ENCODE measurements around the gene C10orf67.

Gene C10orf67

DNA sequence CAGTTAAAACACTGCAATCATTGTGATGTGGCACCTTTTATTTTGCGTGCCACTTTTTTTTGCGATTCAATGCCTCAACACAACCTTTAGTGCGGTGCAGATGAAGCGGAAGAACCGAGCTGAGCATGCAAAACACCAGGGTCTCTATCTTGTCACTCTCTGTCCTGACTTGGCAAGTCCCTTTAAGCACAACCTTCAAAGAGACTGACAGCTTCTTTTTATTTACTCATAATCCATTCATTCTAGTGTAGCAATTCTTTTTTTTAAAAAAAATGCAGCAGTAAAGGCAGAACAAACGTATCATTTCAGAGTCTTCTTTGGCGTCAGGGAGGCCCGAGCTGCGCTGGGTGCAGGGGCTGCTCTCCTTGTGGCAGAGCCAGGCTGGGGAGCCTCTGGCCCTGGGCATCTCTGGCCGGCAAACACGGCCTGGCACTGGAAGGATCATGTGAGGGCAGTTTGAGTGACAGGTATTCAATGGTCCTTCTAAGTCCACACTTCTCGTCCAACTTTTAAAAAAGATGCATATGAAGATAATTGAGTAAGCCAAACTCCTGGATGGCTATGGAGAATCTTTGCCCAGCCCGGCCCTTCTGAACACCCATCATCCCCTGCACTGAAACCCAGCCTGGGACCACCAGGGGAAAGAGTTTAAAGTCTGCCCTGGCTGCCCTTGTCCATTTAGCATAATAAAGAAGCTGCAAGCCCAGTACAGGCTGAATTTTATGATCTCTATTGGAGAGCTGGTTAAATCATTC lies 148.6 kb downstream of the C10orf67 start:
- no peak for DNase-seq

DNA sequence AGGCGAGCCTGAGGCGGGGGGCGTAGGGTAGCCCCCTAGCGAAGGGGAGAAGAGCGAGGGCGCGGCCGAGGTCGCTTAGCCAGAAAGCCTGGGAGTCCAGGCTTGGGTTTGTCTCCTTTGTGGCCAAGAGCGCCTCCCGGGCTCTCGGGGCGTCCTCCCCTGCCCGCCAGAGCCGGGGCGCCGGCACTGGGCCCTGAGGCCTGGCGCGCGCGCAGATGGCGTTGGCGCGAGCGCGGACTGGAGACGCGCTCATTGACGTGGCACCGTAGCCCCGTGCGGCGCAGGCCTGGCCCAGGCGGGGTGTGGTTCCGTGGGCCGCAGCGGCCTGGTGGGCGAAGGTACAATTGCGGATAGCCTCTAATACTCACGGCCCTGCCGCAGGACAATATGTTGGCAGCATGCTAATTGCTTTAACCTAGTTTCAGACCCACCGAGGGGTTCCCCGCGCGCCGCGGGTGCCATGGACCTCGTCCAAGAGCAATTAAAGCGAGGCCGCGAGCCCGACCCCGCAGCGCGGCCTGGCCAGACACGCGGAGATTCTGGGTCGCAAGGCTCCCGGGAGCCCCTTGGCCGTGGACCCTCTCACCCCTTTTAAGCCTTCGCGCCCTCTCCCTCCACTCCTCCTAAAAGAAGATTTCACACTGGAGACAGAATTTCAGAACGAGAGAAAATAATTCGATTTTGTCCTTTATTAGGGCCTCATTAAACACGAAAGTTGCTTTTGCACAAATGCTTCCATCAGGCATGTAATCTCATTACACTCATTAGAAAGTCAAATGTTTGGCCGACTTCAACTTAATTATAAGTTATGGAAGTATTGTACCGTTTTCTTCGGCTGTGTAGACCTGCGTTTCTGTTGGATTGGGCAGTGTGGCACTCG lies 149.4 kb downstream of the C10orf67 start:
- no peak for DNase-seq

DNA sequence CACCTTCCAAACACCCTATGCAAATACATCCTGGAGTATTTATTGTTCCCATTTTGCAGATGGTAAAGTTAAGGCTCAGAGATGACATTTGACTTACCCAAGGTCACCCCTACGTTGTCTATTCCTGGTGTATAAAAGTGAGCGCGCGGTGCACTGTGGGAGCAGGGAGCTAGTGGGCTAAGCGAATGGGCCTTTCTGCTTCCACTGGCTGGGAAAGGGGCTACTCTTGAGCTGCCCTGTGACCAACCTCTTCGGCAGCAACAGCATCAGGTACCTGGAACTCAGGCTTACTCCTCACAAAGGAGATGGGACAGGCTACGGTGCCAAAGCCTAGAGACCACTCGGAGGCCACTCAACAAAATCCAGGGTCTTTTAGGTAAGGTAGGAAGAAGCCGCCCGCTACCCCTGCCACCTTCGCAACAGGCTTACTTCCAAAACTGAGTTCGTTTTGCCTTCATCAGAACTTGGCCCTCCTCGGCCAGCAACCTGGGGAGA lies 150.1 kb downstream of the C10orf67 start:
- no peak for DNase-seq

DNA sequence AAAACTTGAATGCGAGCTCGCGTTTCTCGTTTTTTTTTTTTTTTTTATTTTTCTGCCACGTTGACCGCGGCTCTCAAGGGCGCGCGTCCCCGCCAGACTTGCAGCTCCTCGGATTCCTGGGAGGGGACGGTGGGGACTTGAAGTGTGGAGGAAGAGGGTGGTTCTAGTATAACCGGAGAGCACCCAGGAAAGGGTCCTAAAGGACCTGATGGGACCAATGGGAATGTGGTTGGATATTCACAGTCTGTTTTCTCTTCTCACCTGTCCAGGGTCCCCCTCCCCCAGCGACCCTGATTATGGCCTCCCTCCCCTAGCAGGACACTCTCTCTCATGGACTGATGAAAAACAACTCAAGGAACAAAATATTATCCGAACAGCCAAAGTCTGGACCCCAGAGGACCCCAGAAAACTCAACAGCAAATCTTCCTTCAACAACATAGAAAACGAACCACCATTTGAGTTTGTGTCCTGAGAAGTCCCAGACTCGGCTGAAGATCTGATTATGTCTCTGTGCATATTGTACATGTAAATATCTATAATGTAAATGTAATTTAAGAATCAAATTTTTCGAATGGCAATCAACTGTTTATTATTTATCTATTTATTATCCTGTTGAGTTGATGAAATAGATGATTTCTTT lies 151.0 kb downstream of the C10orf67 start:
- DNase-seq, result no peak

DNA sequence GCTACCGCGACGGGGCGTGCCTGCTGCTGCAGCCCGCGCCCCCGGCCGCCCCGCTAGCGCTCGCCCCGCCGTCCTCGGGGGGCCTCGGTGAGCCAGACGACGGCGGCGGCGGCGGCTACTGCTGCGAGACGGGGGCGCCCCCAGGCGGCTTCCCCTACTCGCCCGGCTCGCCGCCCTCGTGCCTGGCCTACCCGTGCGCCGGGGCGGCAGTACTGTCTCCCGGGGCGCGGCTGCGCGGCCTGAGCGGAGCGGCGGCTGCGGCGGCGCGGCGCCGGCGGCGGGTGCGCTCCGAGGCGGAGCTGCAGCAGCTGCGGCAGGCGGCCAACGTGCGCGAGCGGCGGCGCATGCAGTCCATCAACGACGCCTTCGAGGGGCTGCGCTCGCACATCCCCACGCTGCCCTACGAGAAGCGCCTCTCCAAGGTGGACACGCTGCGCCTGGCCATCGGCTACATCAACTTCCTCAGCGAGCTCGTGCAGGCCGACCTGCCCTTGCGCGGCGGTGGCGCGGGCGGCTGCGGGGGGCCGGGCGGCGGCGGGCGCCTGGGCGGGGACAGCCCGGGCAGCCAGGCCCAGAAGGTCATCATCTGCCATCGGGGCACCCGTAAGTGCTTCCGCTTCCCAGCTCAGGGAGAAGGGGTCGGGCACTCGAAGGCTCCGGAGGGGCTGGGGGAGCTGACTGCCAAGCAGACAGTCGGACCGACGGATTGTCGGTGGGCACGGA lies 151.7 kb downstream of the C10orf67 start:
- no peak for DNase-seq

DNA sequence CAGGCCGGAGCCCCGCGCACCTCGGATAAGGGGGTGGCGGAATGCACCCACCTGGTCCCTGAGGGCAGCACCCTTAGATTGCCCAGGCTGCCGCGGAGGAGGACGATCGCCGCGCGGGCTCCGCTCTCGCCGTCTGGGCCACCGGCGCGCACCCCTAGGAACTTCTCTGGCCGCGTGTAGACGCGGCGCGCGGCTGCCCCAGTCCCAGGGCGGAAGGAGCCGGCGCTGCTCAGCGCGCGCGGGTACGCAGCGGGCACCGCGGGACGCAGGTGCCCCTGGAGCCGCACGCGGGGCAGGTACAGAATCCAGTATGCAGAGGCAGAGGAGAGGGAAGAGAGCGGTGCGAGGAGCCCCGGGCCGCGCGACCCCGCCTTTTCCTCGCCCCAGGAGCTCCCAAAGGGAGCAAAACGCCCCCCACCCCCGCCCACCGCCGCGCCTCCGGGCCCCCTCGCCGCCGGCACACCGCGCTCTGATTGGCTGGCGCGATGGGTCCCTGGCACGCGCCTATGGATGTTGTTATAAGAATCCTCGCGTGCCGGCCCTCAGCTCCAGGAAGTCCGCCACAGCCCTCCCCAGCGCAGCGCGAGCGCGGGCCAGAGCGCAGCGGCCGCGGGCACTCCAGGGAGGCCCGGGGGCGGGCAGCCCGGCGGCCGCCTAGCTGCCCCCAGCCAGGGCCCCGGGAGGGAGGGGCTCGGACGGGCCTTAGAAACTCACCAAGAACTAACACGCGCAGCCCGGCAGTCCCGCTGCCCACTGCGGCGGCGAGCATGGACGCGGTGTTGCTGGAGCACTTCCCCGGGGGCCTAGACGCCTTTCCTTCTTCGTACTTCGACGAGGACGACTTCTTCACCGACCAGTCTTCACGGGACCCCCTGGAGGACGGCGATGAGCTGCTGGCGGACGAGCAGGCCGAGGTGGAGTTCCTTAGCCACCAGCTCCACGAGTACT lies 152.6 kb downstream of the C10orf67 start, which contains the start of gene PTF1A:
PTF1A (plus strand) TSS at position 549 of the 948 bp plus-strand sequence; CDS start at position 768, 219 bp downstream.
- DNase-seq, result no peak

DNA sequence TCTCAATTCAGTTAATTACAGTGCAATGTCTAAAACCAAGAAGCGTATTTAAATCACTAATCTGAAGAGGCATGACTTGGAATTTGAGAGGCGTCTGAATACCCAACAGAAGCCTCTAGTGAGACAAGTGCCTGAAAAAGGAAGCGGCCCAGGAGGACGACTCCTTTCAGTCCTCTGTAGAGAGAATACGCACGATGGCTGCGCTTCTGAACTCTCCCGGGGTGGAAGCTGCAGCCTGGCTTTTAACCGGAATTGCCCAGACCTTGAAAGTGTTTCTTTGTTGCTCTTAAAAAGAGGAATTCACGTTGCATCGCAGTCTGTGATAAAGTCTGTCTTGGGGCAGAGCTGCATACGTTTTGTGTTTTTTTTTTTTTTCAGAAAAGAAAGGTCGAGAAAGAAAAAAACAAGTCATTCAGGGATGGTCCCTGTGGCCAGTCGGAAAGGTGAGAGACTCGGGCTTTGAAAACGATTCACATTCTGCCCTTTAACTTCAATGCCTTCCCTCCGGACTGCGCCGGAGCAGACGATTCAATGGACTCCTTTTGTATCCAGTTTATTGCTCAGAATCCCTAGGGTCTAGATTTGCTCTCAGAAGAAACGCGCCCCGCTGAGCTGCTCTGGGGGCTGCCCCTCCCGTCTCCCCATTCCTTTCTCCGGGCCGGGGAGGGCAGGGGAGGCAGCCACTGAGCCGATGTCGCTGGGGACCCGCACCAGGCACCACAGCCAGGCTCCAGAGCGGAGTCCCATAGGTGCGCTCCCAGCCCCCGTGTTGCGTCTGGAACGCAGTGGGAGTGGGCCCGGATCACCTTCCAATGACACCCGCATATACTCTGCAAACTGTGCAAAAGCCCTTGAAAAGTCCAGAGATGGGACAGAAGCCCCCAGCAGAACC lies 153.5 kb downstream of the C10orf67 start:
- DNase-seq, result no peak

DNA sequence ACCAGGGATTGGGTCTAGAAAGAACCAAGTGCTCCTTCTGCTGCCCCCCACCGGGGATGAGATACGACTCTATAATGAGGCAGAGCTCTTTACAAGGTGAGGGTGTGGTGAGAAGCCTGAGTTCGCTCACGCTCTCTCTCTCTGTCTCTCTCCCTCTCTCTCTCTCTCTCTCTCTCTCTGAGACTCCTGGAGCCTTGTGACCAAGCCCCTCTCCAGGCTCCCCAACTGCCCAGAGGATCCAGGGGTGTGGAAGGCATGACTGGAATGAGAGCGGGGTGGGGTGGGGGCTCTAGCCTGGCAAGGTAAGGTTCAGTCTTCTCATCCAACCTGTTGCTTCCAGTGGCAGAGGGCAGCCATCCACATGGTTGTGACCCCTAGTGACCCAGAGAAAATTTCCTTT lies 155.6 kb downstream of the C10orf67 start:
- no peak for DNase-seq

DNA sequence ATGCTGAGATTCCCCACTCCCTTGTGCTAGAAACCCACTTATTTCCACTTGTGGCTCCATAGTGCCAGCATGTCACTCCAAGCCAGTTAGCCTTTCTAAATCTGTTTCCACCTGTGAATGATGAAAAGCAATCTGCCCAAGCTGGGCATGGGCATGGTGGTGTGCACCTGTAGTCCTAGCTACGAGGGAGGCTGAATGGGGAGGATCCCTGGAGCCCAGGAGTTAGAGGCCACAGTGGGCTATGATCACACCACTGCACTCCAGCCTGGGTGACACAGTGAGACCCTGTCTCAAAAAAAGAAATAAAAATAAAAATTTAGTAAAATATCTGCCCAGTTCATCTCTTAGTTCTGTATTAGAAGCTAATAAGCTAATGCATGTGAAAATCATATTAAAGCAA lies 157.4 kb downstream of the C10orf67 start:
- DNase-seq, result no peak

DNA sequence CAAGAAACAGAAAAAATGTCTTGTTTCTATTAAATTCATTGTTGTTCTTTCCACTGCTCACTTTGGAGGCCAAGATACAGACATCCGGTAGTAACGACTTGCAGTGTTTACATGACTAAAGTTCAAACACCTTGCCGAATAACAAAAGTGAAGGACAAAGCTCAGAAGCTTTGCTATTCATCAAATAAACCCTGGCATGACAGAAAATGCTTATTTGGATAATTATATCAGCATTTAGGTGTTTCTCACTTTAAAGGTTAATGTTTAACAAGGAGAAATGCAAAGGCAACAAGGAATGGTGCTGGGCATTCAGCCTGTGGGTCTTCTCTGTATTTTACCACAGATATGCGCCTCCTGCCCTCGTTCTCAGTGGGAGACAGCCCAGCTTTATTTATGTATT lies 157.9 kb downstream of the C10orf67 start:
- DNase-seq, result no peak

DNA sequence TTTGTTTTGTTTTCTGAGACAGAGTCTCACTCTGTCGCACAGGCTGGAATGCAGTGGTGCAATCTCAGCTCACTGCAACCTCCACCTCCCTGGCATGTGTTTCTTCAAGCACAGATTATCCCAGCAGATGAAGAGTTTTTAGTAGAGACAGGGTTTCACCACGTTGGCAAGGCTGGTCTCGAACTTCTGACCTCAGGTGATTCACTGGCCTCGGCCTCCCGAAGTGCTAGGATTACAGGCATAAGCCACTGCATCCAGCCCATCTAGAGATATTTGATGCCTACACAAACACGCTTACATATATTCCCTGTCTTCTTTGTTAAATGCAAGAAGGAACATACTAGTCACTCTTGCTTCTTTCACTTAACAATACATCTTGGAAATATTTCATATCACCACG lies 158.4 kb downstream of the C10orf67 start:
- DNase-seq, result no peak

DNA sequence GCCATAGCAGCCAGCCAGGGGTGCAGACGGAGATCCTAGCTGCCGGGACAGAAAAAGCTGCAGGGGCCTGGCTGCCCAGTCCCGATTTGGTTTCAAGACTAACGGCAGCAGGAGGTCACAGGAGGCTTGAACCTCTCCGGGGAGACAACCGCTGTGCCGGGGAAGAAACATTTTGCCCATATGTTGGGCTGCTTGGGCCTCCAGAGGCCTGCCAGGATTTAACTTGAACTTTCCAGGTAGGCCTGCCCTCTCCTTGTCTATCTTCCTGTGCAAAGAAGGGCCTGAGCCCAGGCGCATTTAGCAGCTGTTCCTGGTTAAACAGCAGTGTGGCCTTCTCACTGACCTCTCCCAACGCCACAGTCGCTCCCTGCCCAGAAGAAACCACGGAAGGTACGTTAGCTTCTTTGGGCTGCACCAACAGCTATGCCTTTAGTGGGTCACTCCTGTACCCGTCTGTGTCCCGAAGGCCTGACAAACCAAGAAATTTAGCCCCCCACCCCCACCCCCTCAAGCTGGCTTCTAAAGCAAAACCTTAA lies 169.6 kb downstream of the C10orf67 start:
- DNase-seq, result no peak

DNA sequence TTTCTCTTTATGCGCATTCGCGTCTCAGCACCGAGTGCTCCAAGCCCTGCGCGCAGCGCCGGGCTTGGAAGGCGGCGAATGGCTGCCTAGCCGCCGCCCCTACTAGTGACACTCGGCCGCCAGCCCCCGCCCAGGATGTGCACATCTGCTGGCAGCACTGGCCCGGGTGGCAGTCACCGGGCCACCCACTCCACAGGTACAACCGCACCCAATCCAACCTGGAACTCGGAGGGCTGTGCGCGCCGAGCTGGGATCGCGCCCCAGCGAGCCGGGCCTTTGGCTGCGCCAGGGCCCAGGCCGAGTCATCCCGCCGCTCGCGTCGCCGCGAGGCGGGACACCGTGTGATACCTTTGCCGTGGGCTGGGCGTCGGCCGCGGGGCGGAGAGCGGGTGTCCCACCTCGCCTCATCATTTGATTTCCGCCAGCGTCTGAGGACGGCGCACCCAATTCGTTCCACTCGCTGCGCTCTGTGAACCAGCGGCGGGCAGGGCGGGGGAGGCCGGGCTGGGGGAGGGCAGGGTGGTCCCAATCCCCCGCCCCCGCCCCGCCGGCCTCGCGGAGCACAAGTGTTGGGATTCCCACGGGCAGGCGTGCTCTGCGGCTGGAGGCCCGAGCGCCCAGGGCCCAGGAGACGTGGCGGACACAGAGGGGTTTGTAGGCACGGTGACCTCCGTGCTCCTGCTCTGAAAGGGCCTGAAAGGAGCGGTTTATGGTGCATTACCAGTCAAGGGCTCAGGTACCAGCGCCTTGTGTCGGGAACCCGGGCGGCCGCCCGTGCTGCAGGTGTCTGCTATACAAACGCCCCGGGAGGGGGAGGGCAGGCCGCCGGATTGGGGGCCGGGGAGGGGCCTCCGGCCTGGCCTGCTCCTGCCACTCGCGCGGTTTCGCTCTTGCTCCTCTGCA lies 170.3 kb downstream of the C10orf67 start:
- DNase-seq, result no peak

DNA sequence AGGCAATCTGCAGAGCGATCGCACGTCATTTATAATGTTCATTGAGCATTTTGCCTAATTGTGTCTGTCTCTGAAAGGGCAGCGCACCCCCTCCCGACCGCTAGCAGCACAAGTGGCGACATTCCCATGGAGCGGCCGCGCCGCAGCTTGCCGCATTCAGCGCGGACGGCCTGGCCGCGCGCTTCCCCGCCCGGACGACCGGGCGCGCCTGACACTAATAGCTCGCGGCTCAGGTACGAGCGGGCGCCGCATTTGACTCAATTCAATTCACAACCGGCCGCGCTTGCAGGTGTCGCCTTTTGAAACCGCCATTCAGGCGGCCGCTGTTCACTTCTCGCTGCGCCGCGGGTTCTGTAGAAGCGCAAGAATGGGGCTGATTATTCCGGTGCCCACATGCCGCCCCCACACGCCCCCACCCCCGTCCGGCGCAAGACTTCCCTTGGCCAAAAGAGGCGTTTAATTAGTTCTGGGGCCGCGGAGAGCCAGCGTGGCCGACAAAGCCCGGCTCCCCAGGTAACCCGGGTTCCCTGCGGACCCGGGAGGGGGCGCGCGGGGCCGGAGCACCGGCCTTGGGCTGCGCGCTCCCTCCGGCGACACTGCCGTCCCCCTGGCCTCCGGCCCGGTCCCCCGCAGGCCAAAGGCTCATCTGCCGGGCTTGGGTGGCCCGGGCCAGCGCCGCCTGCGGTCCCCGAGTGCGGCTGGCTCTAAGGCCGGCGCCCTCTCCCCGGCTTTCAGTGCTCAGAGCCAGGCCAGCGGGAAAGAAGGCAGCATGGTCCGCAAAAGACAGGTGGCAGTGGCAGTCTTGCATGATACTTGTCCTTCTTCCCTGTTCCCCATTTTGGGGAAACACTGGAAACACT lies 171.2 kb downstream of the C10orf67 start:
- no peak for DNase-seq

DNA sequence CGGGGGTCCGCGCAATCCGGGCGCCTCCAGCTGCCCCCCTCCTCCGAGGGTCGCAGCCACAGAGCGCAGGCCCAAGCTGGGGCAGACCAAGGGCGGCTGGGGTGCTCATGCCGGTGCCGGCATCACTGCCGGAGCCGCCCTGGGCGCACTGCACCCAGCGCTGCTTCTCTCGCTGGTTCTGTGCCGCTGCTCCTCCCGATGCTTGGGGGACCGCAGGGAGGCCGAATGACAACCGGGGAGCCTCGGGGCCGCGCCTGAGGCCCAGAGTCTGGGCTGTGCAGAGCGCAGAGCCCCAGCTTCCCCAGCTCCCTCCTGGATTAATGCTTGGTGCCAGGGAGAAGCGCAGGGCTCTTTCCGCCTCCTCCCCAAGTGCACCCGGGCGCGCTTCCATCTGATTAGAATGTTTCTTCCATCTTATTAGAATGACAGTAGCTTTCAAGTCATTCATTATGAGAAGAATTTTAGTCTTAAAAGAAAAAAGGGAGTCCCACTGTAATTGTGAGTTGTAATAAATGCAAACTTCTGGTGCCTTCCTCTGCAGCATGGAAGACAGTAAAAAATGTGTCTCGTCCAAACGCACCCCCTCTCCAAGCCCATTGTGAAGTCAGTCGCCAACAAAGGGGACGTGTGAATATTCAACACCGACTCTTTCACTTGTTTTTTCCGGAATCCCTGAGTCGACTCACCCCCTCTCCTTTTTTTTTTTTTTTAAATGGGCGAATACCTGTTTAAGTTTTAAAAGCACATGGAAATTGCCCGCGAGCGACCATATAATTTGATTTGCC lies 172.0 kb downstream of the C10orf67 start:
- DNase-seq, result no peak

DNA sequence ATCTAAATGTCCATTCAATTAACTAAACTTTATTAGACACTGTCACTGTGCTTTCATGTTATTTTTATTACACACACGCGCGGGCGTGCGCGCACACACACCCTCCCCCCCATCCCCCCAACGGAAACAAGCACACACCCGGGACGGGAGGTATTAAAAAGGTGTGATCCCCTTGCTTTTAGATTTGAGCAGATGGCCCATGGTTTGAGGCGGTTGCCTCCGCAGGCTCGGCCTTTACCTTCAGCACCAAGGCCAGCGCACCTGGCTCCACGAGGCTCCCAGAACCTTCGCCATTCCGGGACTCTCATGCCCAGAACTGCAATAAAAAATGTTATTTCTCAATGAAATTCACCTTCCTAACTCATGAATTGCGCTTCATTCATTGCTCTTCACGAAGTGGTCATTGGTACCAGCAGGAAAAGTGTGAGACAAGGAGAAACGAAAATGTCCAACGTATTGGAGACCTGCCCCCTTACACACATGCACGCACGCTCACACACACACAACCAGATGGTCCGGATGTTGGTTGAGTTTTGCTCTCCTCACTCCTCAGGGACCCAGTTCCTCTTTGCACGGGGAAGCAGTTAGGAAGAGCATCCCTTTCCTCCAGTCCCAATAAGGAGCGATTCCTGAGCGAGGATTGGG lies 173.2 kb downstream of the C10orf67 start:
- no peak for DNase-seq

DNA sequence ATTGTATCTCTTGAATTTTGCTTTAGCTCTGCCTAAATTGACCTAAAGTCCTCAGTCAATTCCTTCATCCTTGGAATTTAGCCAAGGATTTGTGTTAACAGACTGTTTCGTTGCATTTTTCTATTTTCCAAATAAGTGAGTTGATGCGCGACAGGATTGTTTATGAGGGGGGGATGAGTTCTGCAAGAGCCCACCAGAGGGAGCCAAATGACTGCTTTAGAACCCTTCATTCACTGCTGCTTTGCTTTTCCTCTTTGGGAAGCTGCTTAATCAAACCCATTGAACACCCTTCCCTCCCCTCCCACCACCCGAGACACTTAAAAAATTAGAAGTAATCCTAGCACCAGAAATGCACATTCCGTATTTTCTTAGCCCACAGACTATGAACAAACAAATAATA lies 186.2 kb downstream of the C10orf67 start:
- DNase-seq, result no peak

All from activated CD4-positive, CD25-positive, alpha-beta regulatory T cell (primary cell).